ENCODE data around the gene IFNLR1. TPM values are rescaled to one million over a fixed set of nuclear protein-coding genes. Genes with fewer than 3 reads are reported as not detected.

The IFNLR1 gene
- total RNA-seq, 4 donors from 2014 or later = 2.0 to 7.4 (median 5.0) TPM

DNA sequence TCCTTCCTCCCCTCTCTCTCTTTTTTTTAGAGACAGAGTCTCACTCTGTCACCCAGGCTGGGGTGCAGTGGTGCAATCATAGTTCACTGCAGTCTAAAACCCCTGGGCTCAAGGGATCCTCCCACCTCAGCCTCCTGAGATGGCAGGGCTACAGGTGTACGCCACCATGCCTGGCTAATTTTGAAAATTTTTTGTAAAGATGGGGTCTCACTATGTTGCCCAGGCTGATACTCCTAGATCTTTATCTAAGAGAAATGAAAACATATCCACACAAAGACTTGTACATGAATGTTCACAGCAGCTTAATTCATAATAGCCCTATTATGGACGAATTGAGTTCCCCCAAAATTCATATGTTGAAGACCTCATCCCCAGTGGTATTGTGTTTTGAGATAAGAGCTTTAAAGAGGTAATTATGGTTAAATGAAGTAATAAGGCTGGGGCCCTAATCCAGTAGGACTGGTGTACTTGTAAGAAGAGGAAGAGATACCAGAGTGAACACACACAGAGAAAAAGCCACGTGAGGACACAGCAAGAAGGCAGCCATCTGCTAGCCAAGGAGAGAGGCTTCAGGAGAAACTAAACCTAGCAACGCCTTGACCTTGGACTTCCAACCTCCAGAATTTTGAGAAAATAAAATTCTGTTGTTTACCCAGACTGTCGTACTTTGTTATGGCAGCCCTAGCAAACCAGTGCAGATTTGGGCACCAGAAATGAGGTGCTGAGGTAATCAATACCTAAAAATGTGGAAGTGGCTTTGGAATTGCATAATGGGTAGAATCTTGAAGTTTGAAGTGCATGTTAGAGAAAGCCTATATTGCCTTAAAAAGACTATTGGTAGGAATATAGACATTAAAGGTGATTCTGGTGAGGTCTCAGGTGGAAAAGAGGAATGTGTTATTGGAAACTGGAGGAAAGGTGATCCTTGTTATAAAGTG lies 13.2 kb downstream of the IFNLR1 start:
- intact Hi-C loops (cut with DNase I; ENCODE audit: low total_unique reads) = no loop called here
- Histone ChIP-seq H3K27ac (no peak overlapping the region), H3K27me3 (no peaks in the 10 kb centered on the region), H3K4me1 (peaks cover 0 to 4% of the 10 kb centered on the region in 2 donors), H3K36me3 (no peaks in the 10 kb centered on the region), H3K4me3 (no peak overlapping the region), H3K9me3 (no peaks in the 10 kb centered on the region)
- in situ Hi-C loops (cut with MboI; ENCODE audit: low sequenced_read_pairs in 4 of 4) = no loop called here
- DNase-seq (no peak), ATAC-seq (no peak)
- TF ChIP-seq POLR2A (IDR thresholded peaks at IDR 0.05) = no peak
- TF ChIP-seq, protein P1, sequence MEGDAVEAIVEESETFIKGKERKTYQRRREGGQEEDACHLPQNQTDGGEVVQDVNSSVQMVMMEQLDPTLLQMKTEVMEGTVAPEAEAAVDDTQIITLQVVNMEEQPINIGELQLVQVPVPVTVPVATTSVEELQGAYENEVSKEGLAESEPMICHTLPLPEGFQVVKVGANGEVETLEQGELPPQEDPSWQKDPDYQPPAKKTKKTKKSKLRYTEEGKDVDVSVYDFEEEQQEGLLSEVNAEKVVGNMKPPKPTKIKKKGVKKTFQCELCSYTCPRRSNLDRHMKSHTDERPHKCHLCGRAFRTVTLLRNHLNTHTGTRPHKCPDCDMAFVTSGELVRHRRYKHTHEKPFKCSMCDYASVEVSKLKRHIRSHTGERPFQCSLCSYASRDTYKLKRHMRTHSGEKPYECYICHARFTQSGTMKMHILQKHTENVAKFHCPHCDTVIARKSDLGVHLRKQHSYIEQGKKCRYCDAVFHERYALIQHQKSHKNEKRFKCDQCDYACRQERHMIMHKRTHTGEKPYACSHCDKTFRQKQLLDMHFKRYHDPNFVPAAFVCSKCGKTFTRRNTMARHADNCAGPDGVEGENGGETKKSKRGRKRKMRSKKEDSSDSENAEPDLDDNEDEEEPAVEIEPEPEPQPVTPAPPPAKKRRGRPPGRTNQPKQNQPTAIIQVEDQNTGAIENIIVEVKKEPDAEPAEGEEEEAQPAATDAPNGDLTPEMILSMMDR (IDR thresholded peaks at IDR 0.05 in 4 of 5, conservative IDR thresholded peaks at IDR 0.05 in 1 of 5) = no peak

DNA sequence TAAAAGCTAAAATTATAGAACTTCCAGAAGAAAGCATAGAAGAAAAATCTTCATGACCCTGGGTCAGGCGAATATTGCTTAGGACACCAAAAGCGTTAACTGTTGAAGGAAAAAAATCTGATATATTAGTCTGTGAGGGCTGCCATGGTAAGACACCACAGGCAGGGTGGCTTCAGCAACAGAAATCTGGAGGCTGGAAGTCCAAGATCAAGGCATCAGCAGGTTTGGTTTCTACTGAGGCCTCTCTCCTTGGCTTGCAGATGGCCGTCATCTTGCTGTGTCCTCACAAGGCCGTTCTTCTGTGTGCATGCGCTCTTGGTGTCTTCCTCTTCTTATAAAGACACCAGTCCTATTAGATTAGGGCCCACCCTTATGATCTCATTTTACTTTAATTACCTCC lies 14.5 kb downstream of the IFNLR1 start:
- intact Hi-C loops (cut with DNase I; ENCODE audit: low total_unique reads) (no loop called here), in situ Hi-C loops (cut with MboI; ENCODE audit: low sequenced_read_pairs in 4 of 4) (no loop called here)
- ATAC-seq (no peak), DNase-seq (no peak)
- no peaks in the 10 kb centered on the region for H3K27me3 ChIP-seq
- no peaks in the 10 kb centered on the region for H3K36me3 ChIP-seq
- H3K4me1 ChIP-seq = peaks cover 3 to 14% of the 10 kb centered on the region in 2 donors
- H3K4me3 ChIP-seq = no peak overlapping the region
- no peak overlapping the region for H3K27ac ChIP-seq
- no peaks in the 10 kb centered on the region for H3K9me3 ChIP-seq
- TF ChIP-seq, protein P1 (IDR thresholded peaks at IDR 0.05 in 4 of 5, conservative IDR thresholded peaks at IDR 0.05 in 1 of 5) = no peak
- TF ChIP-seq POLR2A (IDR thresholded peaks at IDR 0.05) = no peak

DNA sequence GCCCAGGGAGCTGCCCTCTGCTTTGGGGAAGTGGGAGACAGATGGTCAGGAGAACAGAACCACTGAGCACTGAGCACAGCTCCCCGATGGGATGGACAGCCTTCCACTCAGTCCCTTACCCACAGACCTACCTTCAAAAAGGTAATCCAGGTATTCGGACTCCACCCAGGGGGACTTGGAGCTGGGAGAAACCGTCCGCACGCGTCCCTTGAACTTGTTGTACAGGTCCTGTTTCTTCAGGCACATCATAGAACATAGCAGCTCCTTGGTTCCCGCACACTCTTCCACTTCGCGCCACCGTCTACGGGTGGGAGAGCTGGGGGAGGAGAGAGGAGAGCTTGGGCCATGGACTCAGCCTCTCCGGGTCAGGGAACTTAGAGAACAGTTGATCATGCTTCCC lies 17.8 kb downstream of the IFNLR1 start:
- Histone ChIP-seq H3K9me3 (no peaks in the 10 kb centered on the region), H3K36me3 (peaks cover 0 to 7% of the 10 kb centered on the region in 2 donors), H3K4me1 (peaks cover 3 to 18% of the 10 kb centered on the region in 2 donors), H3K4me3 (no peak overlapping the region), H3K27me3 (no peaks in the 10 kb centered on the region), H3K27ac (peak overlapping the region in 3 of 4 donors; percentile 13 to 75 (median 61))
- TF ChIP-seq, protein P1 (IDR thresholded peaks at IDR 0.05 in 4 of 5, conservative IDR thresholded peaks at IDR 0.05 in 1 of 5) = no peak
- ATAC-seq (no peak), DNase-seq (no peak)
- intact Hi-C loops (cut with DNase I; ENCODE audit: low total_unique reads) = no loop called here
- in situ Hi-C loops (cut with MboI; ENCODE audit: low sequenced_read_pairs in 4 of 4) = no loop called here

DNA sequence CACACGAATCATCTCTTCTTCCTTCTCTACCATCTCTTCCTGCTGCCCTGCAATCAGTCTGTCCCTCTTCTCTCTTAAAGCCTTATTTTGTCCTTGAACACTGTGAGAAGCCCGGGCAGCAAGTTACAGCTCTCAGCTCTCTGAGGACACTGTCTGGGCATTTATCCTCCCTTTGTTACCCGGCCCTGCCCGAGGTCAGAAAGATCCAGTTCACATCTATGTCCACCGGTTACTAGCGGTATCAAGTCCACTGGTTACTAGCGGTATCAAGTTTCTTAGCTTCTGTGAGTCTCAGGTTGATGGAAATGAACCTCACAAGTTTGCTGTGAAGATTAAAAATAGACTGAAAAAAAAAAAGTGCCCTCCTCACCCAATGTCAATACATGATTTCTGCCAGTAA lies 18.8 kb downstream of the IFNLR1 start:
- no peaks in the 10 kb centered on the region for H3K9me3 ChIP-seq
- H3K27ac ChIP-seq = peak overlapping the region; percentile 21 to 75 (median 50)
- DNase-seq = peak; percentile 35 to 49
- no peaks in the 10 kb centered on the region for H3K27me3 ChIP-seq
- in situ Hi-C loops (cut with MboI; ENCODE audit: low sequenced_read_pairs in 4 of 4) (no loop called here), intact Hi-C loops (cut with DNase I; ENCODE audit: low total_unique reads) (no loop called here)
- peak; percentile 85 to 95 for ATAC-seq
- peaks cover 0 to 7% of the 10 kb centered on the region in 2 donors for H3K36me3 ChIP-seq
- TF ChIP-seq, protein P1 (IDR thresholded peaks at IDR 0.05 in 4 of 5, conservative IDR thresholded peaks at IDR 0.05 in 1 of 5) = no peak
- no peak for TF ChIP-seq POLR2A (IDR thresholded peaks at IDR 0.05)
- peaks cover 3 to 18% of the 10 kb centered on the region in 2 donors for H3K4me1 ChIP-seq
- H3K4me3 ChIP-seq = no peak overlapping the region

All from gastrocnemius medialis (tissue), 4 donors.